ENCODE measurements around the gene PRRT3. TPM values are rescaled to one million over a fixed set of nuclear protein-coding genes. Genes with fewer than 3 reads are reported as not detected.

Gene PRRT3
- total RNA-seq, 1 donor from 2014 or later: 0.47 TPM

DNA sequence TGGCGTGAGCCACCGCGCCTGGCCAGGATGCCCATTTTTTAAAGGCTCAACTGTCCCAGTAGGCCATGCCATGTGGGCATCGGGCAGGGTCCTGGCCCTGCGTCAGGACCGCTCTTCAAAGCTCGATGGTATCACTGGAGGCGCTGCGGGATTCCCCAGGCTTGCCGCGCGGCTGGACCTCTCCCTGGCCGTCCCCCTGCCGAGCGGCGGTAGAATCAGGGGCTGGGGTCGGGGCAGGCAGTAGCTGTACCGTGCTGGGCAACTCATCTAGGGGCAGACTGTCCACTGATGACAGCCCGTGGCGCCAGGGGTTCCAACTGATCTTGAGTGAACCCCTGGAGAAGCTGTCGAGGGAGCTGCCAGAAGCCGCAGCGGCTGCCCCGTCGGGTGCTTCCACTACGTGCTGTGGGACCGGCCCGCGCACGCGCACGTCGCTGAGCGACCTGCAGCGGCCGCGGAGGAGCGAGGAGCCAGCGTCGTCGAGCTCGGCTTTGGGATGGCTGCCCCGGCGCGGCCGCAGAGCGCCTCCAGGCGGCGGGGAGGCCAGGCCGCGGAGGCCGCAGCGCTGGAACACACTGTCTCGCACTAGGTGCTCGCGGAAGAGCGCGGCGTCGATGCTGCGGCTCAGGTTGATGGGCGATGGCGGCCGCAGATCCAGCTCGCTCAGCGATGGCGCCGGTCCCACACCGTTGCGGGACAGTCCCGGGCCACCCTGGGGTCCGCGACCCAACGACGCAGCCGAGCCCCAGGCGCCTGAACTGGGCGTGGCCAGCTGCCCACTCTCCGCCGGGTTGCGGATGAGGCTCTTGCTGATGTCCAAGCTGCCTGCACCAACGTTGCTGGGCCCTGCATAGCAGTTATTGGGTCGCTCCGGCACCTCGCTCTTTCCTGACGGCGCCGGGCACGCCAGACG, 5.8 kb downstream of the PRRT3 start:
- peaks cover 28% of the 10 kb centered on the region for H3K4me1 ChIP-seq
- H3K9me3 ChIP-seq (replicated peaks): no peaks in the 10 kb centered on the region
- TF ChIP-seq, protein P1, sequence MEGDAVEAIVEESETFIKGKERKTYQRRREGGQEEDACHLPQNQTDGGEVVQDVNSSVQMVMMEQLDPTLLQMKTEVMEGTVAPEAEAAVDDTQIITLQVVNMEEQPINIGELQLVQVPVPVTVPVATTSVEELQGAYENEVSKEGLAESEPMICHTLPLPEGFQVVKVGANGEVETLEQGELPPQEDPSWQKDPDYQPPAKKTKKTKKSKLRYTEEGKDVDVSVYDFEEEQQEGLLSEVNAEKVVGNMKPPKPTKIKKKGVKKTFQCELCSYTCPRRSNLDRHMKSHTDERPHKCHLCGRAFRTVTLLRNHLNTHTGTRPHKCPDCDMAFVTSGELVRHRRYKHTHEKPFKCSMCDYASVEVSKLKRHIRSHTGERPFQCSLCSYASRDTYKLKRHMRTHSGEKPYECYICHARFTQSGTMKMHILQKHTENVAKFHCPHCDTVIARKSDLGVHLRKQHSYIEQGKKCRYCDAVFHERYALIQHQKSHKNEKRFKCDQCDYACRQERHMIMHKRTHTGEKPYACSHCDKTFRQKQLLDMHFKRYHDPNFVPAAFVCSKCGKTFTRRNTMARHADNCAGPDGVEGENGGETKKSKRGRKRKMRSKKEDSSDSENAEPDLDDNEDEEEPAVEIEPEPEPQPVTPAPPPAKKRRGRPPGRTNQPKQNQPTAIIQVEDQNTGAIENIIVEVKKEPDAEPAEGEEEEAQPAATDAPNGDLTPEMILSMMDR (IDR thresholded peaks at IDR 0.05; ENCODE audit: borderline replicate concordance): peak; percentile 77
- peak overlapping the region; percentile 87 for H3K27ac ChIP-seq (replicated peaks)
- H3K27me3 ChIP-seq (ENCODE audit: low read depth): no peaks in the 10 kb centered on the region
- intact Hi-C loops (cut with micrococcal nuclease): no loop called here
- peak overlapping the region; percentile 82 for H3K4me3 ChIP-seq
- H3K36me3 ChIP-seq: peaks cover 27% of the 10 kb centered on the region
- DNase-seq: peak; percentile 87

DNA sequence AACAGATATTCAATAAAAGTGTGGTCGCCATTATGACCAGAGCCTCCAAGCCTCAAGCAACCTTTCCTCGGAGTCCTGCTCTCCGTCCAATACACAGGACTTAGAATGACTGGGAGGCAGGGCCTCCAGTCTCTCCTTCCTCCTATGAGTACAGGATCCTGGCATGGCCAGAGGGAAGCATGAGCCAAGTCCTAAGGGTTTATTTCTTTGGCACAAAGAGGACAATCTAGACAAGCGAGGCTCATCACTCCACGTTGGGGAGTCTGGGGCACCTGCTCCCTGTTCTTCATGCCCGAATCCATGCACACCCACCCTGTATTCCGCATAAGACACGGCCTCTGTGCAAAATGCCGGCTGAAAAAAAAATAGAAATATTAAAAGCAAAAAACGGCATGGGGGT, 6.8 kb downstream of the PRRT3 start:
- Histone ChIP-seq H3K36me3 (peaks cover 34% of the 10 kb centered on the region), H3K4me1 (peaks cover 28% of the 10 kb centered on the region), H3K4me3 (peak overlapping the region; percentile 82), H3K27me3 (ENCODE audit: low read depth) (no peaks in the 10 kb centered on the region), H3K27ac (replicated peaks) (no peak overlapping the region), H3K9me3 (replicated peaks) (no peaks in the 10 kb centered on the region)
- DNase-seq: no peak
- intact Hi-C loops (cut with micrococcal nuclease): no loop called here
- TF ChIP-seq, protein P1 (IDR thresholded peaks at IDR 0.05; ENCODE audit: borderline replicate concordance): no peak

DNA sequence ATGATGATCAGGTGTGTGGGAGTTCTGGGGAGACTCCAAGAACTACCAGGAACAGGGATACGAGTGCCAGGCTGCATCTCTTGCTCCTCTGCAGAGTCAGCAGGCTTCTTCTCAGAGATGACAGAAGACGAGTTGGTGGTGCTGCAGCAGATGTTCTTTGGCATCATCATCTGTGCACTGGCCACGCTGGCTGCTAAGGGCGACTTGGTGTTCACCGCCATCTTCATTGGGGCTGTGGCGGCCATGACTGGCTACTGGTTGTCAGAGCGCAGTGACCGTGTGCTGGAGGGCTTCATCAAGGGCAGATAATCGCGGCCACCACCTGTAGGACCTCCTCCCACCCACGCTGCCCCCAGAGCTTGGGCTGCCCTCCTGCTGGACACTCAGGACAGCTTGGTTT, 7.9 kb downstream of the PRRT3 start:
- H3K36me3 ChIP-seq: peaks cover 34% of the 10 kb centered on the region
- intact Hi-C loops (cut with micrococcal nuclease): no loop called here

DNA sequence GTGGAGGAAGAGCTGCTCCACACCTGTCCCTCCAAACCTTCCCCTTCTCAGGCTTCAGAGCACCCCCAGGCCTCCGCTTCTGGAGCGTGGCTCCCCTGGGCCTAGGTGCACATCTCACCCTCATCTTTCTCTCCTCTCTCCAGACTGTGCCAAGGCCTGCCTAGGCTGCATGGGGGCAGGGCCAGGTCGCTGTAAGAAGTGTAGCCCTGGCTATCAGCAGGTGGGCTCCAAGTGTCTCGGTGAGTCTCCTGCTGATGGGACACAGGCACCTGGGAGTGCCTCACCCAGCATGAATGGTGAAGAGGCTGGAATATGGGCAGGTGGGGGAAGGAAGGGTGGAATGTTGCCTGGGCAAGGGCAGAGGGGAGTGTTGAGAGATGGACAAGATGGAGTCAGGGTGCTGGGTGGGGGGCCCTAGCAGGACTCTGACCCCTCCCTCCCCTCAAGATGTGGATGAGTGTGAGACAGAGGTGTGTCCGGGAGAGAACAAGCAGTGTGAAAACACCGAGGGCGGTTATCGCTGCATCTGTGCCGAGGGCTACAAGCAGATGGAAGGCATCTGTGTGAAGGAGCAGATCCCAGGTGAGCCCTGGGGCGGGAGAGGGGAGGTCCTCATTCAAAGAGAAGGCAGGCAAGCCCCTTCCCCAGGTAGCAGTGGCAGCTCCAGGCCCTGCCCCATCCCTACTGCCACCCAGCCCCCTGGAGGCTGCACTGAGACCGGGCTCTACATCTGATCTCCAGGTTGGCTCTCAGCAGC, 9.1 kb downstream of the PRRT3 start:
- Histone ChIP-seq H3K9me3 (replicated peaks) (no peaks in the 10 kb centered on the region), H3K27me3 (ENCODE audit: low read depth) (no peaks in the 10 kb centered on the region), H3K4me3 (no peak overlapping the region), H3K27ac (replicated peaks) (no peak overlapping the region), H3K4me1 (peaks cover 28% of the 10 kb centered on the region), H3K36me3 (peaks cover 40% of the 10 kb centered on the region)
- TF ChIP-seq, protein P1 (IDR thresholded peaks at IDR 0.05; ENCODE audit: borderline replicate concordance): no peak
- DNase-seq: no peak
- intact Hi-C loops (cut with micrococcal nuclease): no loop called here

More for the DNA sequence above, 7.9 kb downstream of the PRRT3 start:
- DNase-seq: no peak
- peaks cover 28% of the 10 kb centered on the region for H3K4me1 ChIP-seq
- TF ChIP-seq, protein P1 (IDR thresholded peaks at IDR 0.05; ENCODE audit: borderline replicate concordance): no peak
- H3K9me3 ChIP-seq (replicated peaks): no peaks in the 10 kb centered on the region
- no peak overlapping the region for H3K4me3 ChIP-seq
- H3K27ac ChIP-seq (replicated peaks): no peak overlapping the region
- H3K27me3 ChIP-seq (ENCODE audit: low read depth): no peaks in the 10 kb centered on the region

DNA sequence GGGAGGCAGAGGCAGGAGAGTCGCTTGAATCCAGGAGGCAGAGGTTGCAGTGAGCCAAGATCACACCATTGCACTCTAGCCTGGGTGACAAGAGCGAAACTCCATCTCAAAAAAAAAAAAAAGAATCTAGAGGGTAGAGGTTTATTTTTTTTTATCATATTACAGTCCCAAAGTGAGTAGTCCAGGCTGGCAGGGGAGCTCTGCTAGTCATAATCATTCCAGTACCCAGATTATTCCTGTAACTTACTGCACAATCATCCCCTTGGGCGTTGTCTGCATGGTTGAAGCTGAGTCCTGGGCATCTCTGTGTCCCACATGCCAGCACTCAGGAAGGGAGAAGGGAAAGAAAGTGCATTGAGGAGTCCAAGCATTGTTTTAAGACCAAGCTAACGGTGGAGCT, 10.0 kb downstream of the PRRT3 start:
- Histone ChIP-seq H3K36me3 (peaks cover 49% of the 10 kb centered on the region), H3K27me3 (ENCODE audit: low read depth) (no peaks in the 10 kb centered on the region), H3K4me1 (peaks cover 18% of the 10 kb centered on the region), H3K4me3 (no peak overlapping the region), H3K9me3 (replicated peaks) (no peaks in the 10 kb centered on the region), H3K27ac (replicated peaks) (no peak overlapping the region)
- DNase-seq: no peak
- TF ChIP-seq, protein P1 (IDR thresholded peaks at IDR 0.05; ENCODE audit: borderline replicate concordance): no peak
- intact Hi-C loops (cut with micrococcal nuclease): no loop called here
